Hepatic stellate cell (primary cell): ENCODE results near the gene LIX1.
"Not testable (repeated sequence)": the region's sequence is repeated elsewhere in the genome, so short reads cannot be mapped to it uniquely, and the experiment has no call there.

ENCODE experiments used
- DNase-seq: peaks from one replicate; pipeline ENCODE4 v3.0.0; 2011; ENCODE audit warnings: low spot score

The LIX1 gene

GRCh38 chr5:97141031-97141430 is 1.4 kb downstream of the LIX1 start:
- DNase-seq = no peak

GRCh38 chr5:97140250-97140649 is 2.2 kb downstream of the LIX1 start:
- not testable (repeated sequence) for DNase-seq

GRCh38 chr5:97136475-97136874 is 5.9 kb downstream of the LIX1 start:
- no peak for DNase-seq

- DNase-seq = no peak
Observed at GRCh38 chr5:97135868-97136267, 6.5 kb downstream of the LIX1 start.

GRCh38 chr5:97134634-97135033 is 7.8 kb downstream of the LIX1 start:
- no peak for DNase-seq

- no peak for DNase-seq
Observed at GRCh38 chr5:97133101-97133500, 9.3 kb downstream of the LIX1 start.

GRCh38 chr5:97131921-97132320 is 10.5 kb downstream of the LIX1 start:
- no peak for DNase-seq

GRCh38 chr5:97131139-97131710 is 11.2 kb downstream of the LIX1 start:
- DNase-seq = no peak

GRCh38 chr5:97127727-97128126 is 14.7 kb downstream of the LIX1 start:
- no peak for DNase-seq

- no peak for DNase-seq
Observed at GRCh38 chr5:97125125-97125683, 17.2 kb downstream of the LIX1 start.

GRCh38 chr5:97124335-97124734 is 18.1 kb downstream of the LIX1 start:
- DNase-seq = no peak

GRCh38 chr5:97121848-97122247 is 20.6 kb downstream of the LIX1 start:
- no peak for DNase-seq

GRCh38 chr5:97120195-97120594 is 22.2 kb downstream of the LIX1 start:
- DNase-seq = no peak

GRCh38 chr5:97119007-97119390 is 23.4 kb downstream of the LIX1 start:
- no peak for DNase-seq

GRCh38 chr5:97118261-97119006 is 24.0 kb downstream of the LIX1 start:
- no peak for DNase-seq

GRCh38 chr5:97115932-97116331 is 26.5 kb downstream of the LIX1 start:
- DNase-seq = no peak

GRCh38 chr5:97112230-97112629 is 30.2 kb downstream of the LIX1 start:
- DNase-seq = no peak

- no peak for DNase-seq
Observed at GRCh38 chr5:97111616-97112015, 30.8 kb downstream of the LIX1 start.

- no peak for DNase-seq
Observed at GRCh38 chr5:97111004-97111403, 31.4 kb downstream of the LIX1 start.

GRCh38 chr5:97107318-97107717 is 35.1 kb downstream of the LIX1 start:
- no peak for DNase-seq

GRCh38 chr5:97106216-97106581 is 36.2 kb downstream of the LIX1 start:
- no peak for DNase-seq

- DNase-seq = no peak
Observed at GRCh38 chr5:97105501-97106215, 36.8 kb downstream of the LIX1 start.

- no peak for DNase-seq
Observed at GRCh38 chr5:97102010-97102470, 40.4 kb downstream of the LIX1 start.
